Measurements from ENCODE around the gene PBX4.

GRCh38 chr19:19649580-19649995 lies 31.1 kb upstream of the PBX4 start:
- TF ChIP-seq CTCF (IDR thresholded peaks at IDR 0.05; ENCODE audit: insufficient read depth, low read depth, low read length) (no peak), EZH2 (IDR thresholded peaks at IDR 0.05; ENCODE audit: insufficient read depth, low read length) (no peak)

Data from astrocyte (in vitro differentiated cells and primary cell).